H9 (cell line): ENCODE results near the gene DUT. TPM values are rescaled to one million over a fixed set of nuclear protein-coding genes. Genes with fewer than 3 reads are reported as not detected.

Experiments used
- DNase-seq: peaks from one replicate; pipeline ENCODE4 v3.0.0-alpha.2; 2017
- H2AFZ ChIP-seq: one replicate; pipeline ENCODE4 v1.6.1; 2013; ENCODE audit warnings: mild to moderate bottlenecking, low read length, control low read depth, moderate library complexity
- H2AK5ac ChIP-seq: 2 replicates; pipeline ENCODE4 v1.6.1; 2013; ENCODE audit warnings: low read length, control low read depth, mixed read lengths; ENCODE audit not compliant: insufficient read length
- H2BK120ac ChIP-seq: one replicate; pipeline ENCODE4 v1.6.1; 2013; ENCODE audit warnings: low read depth, mild to moderate bottlenecking, low read length, control low read depth, inconsistent platforms; ENCODE audit not compliant: poor library complexity, severe bottlenecking
- H2BK12ac ChIP-seq: 2 replicates; pipeline ENCODE4 v1.6.1; 2013; ENCODE audit warnings: low read length, control low read depth, mixed read lengths, low read depth; ENCODE audit not compliant: insufficient read length
- H2BK15ac ChIP-seq: 2 replicates; pipeline ENCODE4 v1.6.1; 2013; ENCODE audit warnings: low read depth, low read length, control low read depth
- H2BK20ac ChIP-seq: one replicate; pipeline ENCODE4 v1.6.1; 2013; ENCODE audit warnings: low read depth, mild to moderate bottlenecking, low read length, control low read depth, inconsistent platforms; ENCODE audit not compliant: poor library complexity, severe bottlenecking
- H2BK5ac ChIP-seq: 2 replicates; pipeline ENCODE4 v1.6.1; 2013; ENCODE audit warnings: low read length, control low read depth, mixed read lengths; ENCODE audit not compliant: insufficient read length
- H3K14ac ChIP-seq: 2 replicates; pipeline ENCODE4 v1.6.1; 2013; ENCODE audit warnings: low read length, control low read depth; ENCODE audit not compliant: insufficient read depth
- H3K18ac ChIP-seq: 2 replicates; pipeline ENCODE4 v1.6.1; 2013; ENCODE audit warnings: low read depth, mild to moderate bottlenecking, mixed read lengths, low read length, control low read depth; ENCODE audit not compliant: insufficient read length
- H3K23ac ChIP-seq: 2 replicates; pipeline ENCODE4 v1.6.1; 2013; ENCODE audit warnings: low read length, control low read depth, mixed read lengths, low read depth; ENCODE audit not compliant: insufficient read length
- H3K23me2 ChIP-seq: 2 replicates; pipeline ENCODE4 v1.6.1; 2013; ENCODE audit warnings: low read depth, mild to moderate bottlenecking, mixed read lengths, low read length, control low read depth; ENCODE audit not compliant: insufficient read length, poor library complexity, severe bottlenecking
- H3K27ac ChIP-seq: 2 replicates; pipeline ENCODE4 v1.5.1; 2013; ENCODE audit warnings: low read length, control low read depth, mixed read lengths, low read depth; ENCODE audit not compliant: insufficient read length
- H3K27me3 ChIP-seq: 2 replicates; pipeline ENCODE4 v1.6.1; 2013; ENCODE audit warnings: low read length, control low read depth, inconsistent platforms; ENCODE audit not compliant: insufficient read depth
- H3K4ac ChIP-seq: 2 replicates; pipeline ENCODE4 v1.6.1; 2013; ENCODE audit warnings: low read depth, mild to moderate bottlenecking, control low read depth, inconsistent platforms, low read length, moderate library complexity
- H3K4me1 ChIP-seq: 2 replicates; pipeline ENCODE4 v1.6.1; 2013; ENCODE audit warnings: low read length, control low read depth, inconsistent platforms; ENCODE audit not compliant: insufficient read depth
- H3K4me2 ChIP-seq: 2 replicates; pipeline ENCODE4 v1.6.1; 2013; ENCODE audit warnings: low read length, control low read depth, mixed read lengths; ENCODE audit not compliant: insufficient read length, insufficient read depth
- H3K56ac ChIP-seq: 2 replicates; pipeline ENCODE4 v1.6.1; 2013; ENCODE audit warnings: low read depth, mild to moderate bottlenecking, mixed read lengths, low read length, control low read depth; ENCODE audit not compliant: insufficient read length
- H3K79me1 ChIP-seq: 2 replicates; pipeline ENCODE4 v1.6.1; 2013; ENCODE audit warnings: low read depth, mild to moderate bottlenecking, moderate library complexity, low read length, control low read depth, inconsistent platforms; ENCODE audit not compliant: insufficient read depth, poor library complexity, severe bottlenecking
- H3K79me2 ChIP-seq: 2 replicates; pipeline ENCODE4 v1.6.1; 2013; ENCODE audit warnings: low read length, control low read depth, inconsistent platforms; ENCODE audit not compliant: insufficient read depth
- H3K9ac ChIP-seq: 2 replicates; pipeline ENCODE4 v1.6.1; 2013; ENCODE audit warnings: low read length, control low read depth, mixed read lengths; ENCODE audit not compliant: insufficient read length; ENCODE audit errors: extremely low read depth
- H3K9me3 ChIP-seq: one replicate; pipeline ENCODE4 v1.6.1; 2013; ENCODE audit warnings: low read depth, low read length, inconsistent platforms; ENCODE audit not compliant: control insufficient read depth
- H3T11ph ChIP-seq: one replicate; pipeline ENCODE4 v1.6.1; 2013; ENCODE audit warnings: mild to moderate bottlenecking, low read length, control low read depth, inconsistent platforms
- H4K20me1 ChIP-seq: one replicate; pipeline ENCODE4 v1.6.1; 2013; ENCODE audit not compliant: control insufficient read depth, insufficient read length, insufficient read depth
- H4K5ac ChIP-seq: 2 replicates; pipeline ENCODE4 v1.6.1; 2013; ENCODE audit warnings: low read depth, mild to moderate bottlenecking, mixed read lengths, low read length, control low read depth; ENCODE audit not compliant: insufficient read length
- H4K8ac ChIP-seq: replicated peaks from 2 replicates; pipeline ENCODE4 v1.6.1; 2013; ENCODE audit warnings: low read length, control low read depth, mixed read lengths, low read depth; ENCODE audit not compliant: insufficient read length
- H4K91ac ChIP-seq: 2 replicates; pipeline ENCODE4 v1.6.1; 2013; ENCODE audit warnings: low read depth, mild to moderate bottlenecking, moderate library complexity, mixed read lengths, low read length, control low read depth; ENCODE audit not compliant: insufficient read length
- H3K27ac Mint-ChIP-seq, 3 experiments: 2 replicates in 2 of 3; 3 replicates in 1 of 3; pipeline ENCODE4 v1.8.0; 2020 to 2021; ENCODE audit warnings: mixed read lengths in 3 of 3, mild to moderate bottlenecking in 1 of 3, moderate library complexity in 1 of 3
- H3K27me3 Mint-ChIP-seq: 2 replicates; pipeline ENCODE4 v1.8.0; 2021; ENCODE audit warnings: low read depth, mild to moderate bottlenecking, moderate library complexity, mixed read lengths
- H3K36me3 Mint-ChIP-seq, 3 experiments: 2 replicates in 2 of 3; 3 replicates in 1 of 3; pipeline ENCODE4 v1.8.0; 2020 to 2021; ENCODE audit warnings: low read depth in 3 of 3, mixed read lengths in 3 of 3; ENCODE audit not compliant: insufficient read depth in 1 of 3
- H3K4me1 Mint-ChIP-seq, 2 experiments: 2 replicates each; pipeline ENCODE4 v1.8.0; 2020; ENCODE audit warnings: mixed read lengths in 2 of 2
- H3K4me3 Mint-ChIP-seq, 2 experiments: 2 replicates in 1 of 2; 3 replicates in 1 of 2; pipeline ENCODE4 v1.8.0; 2020 to 2021; ENCODE audit warnings: mild to moderate bottlenecking in 2 of 2, mixed read lengths in 2 of 2, moderate library complexity in 1 of 2
- H3K9me3 Mint-ChIP-seq, 2 experiments: 2 replicates in 1 of 2; 3 replicates in 1 of 2; pipeline ENCODE4 v1.8.0; 2020; ENCODE audit warnings: mild to moderate bottlenecking in 2 of 2, mixed read lengths in 2 of 2, moderate library complexity in 1 of 2
- WGBS: extraction: QIAGEN DNeasy Blood & Tissue Kit; methylation state at CpG from one replicate; pipeline ENCODE4 v1.1.7; 2013; ENCODE audit warnings: missing lambda C conversion rate, low lambda C conversion rate, mixed read lengths; ENCODE audit not compliant: insufficient read length; ENCODE audit errors: extremely low coverage; 5-methylcytosine and 5-hydroxymethylcytosine counted together
- total RNA-seq: library from RNA; stranded (reverse); gene quantifications from 2 replicates; pipeline ENCODE4 v1.2.1, GENCODE V29; 2021
- TF ChIP-seq, protein P1 (sequence below): fragments of 200-600 bp; sonication (generic); conservative IDR thresholded peaks from 3 replicates; pipeline ENCODE4 v1.8.0; 2021; ENCODE audit warnings: antibody characterized with exemption, mild to moderate bottlenecking

The DUT gene
- total RNA-seq, 1 experiment from 2014 or later, result 137 TPM

- TF ChIP-seq, protein P1, sequence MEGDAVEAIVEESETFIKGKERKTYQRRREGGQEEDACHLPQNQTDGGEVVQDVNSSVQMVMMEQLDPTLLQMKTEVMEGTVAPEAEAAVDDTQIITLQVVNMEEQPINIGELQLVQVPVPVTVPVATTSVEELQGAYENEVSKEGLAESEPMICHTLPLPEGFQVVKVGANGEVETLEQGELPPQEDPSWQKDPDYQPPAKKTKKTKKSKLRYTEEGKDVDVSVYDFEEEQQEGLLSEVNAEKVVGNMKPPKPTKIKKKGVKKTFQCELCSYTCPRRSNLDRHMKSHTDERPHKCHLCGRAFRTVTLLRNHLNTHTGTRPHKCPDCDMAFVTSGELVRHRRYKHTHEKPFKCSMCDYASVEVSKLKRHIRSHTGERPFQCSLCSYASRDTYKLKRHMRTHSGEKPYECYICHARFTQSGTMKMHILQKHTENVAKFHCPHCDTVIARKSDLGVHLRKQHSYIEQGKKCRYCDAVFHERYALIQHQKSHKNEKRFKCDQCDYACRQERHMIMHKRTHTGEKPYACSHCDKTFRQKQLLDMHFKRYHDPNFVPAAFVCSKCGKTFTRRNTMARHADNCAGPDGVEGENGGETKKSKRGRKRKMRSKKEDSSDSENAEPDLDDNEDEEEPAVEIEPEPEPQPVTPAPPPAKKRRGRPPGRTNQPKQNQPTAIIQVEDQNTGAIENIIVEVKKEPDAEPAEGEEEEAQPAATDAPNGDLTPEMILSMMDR, result no peak
- no CpG with 5 or more reads among the region's 2 CpGs for WGBS
- Histone ChIP-seq H3K4ac (no peak overlapping the region), H4K5ac (no peak overlapping the region), H4K91ac (no peak overlapping the region), H3K4me1 (no peaks in the 10 kb centered on the region), H2AK5ac (no peak overlapping the region), H4K8ac (no peak overlapping the region), H3K56ac (no peak overlapping the region), H3K9ac (no peak overlapping the region), H3K9me3 (no peaks in the 10 kb centered on the region), H2BK15ac (no peak overlapping the region), H2AFZ (no peak overlapping the region), H3K14ac (no peak overlapping the region), H2BK5ac (no peak overlapping the region), H4K20me1 (no peaks in the 10 kb centered on the region), H3K23ac (no peak overlapping the region), H3K27ac (no peak overlapping the region), H3K79me1 (no peaks in the 10 kb centered on the region), H3K23me2 (no peaks in the 10 kb centered on the region), H3T11ph (no peak overlapping the region), H3K27me3 (no peaks in the 10 kb centered on the region), H3K18ac (no peak overlapping the region), H3K79me2 (no peaks in the 10 kb centered on the region), H3K4me2 (no peak overlapping the region), H2BK20ac (no peak overlapping the region), H2BK120ac (no peak overlapping the region), H2BK12ac (no peak overlapping the region)
- no peaks in the 10 kb centered on the region for H3K36me3 Mint-ChIP-seq
- no peak overlapping the region for H3K27ac Mint-ChIP-seq
- no peak for DNase-seq
- H3K9me3 Mint-ChIP-seq, result no peaks in the 10 kb centered on the region
- H3K27me3 Mint-ChIP-seq, result no peaks in the 10 kb centered on the region; the same call in 1 of the 2 replicates
- no peaks in the 10 kb centered on the region for H3K4me1 Mint-ChIP-seq
- no peak overlapping the region for H3K4me3 Mint-ChIP-seq
Observed at GRCh38 chr15:48391950-48392349, 60.7 kb downstream of the DUT start.
